Bronchial epithelial cell (primary cell): ENCODE results near the gene KIF22. TPM values are rescaled to one million over a fixed set of nuclear protein-coding genes. Genes with fewer than 3 reads are reported as not detected.

Experiments used
- DNase-seq: peaks from one replicate; pipeline ENCODE4 v3.0.0-alpha.2; 2010; ENCODE audit warnings: low read depth
- FAIRE-seq: peaks from 2 replicates; lab custom pipeline; 2011; peaks lifted over from hg19 to GRCh38; lab: Jason Lieb, UNC
- H3K27me3 ChIP-seq: 2 replicates; pipeline ENCODE4 v1.5.1; 2011; ENCODE audit warnings: low read length; ENCODE audit not compliant: control insufficient read depth, insufficient read depth
- H3K36me3 ChIP-seq: 2 replicates; pipeline ENCODE4 v1.5.1; 2011; ENCODE audit warnings: low read length; ENCODE audit not compliant: control insufficient read depth, insufficient read depth
- H3K4me3 ChIP-seq: 2 replicates; pipeline ENCODE4 v1.5.1; 2011; ENCODE audit warnings: mild to moderate bottlenecking, low read depth, low read length, control low read depth
- CTCF ChIP-seq: IDR thresholded peaks from 2 replicates; pipeline ENCODE4 v1.5.1; 2011; ENCODE audit warnings: mild to moderate bottlenecking, moderate library complexity, low read length, control low read depth, inconsistent platforms; ENCODE audit not compliant: insufficient read depth, severe bottlenecking
- total RNA-seq: library from RNA; depleted of rRNA; stranded (reverse); fragments of >200 nt; gene quantifications from 2 replicates; pipeline ENCODE4 v1.2.1, GENCODE V29; 2014

The KIF22 gene
- total RNA-seq, 1 donor from 2014 or later: 11.3 TPM

- no peak for TF ChIP-seq CTCF
- FAIRE-seq (no peak), DNase-seq (no peak)
- H3K4me3 ChIP-seq: no peak overlapping the region
- H3K27me3 ChIP-seq: no peaks in the 10 kb centered on the region
- H3K36me3 ChIP-seq: peaks cover 40% of the 10 kb centered on the region
Observed at GRCh38 chr16:29834079-29834478, 43.5 kb downstream of the KIF22 start.

GRCh38 chr16:29835926-29836325, 45.4 kb downstream of the KIF22 start:
- no peaks in the 10 kb centered on the region for H3K27me3 ChIP-seq
- FAIRE-seq (no peak), DNase-seq (no peak)
- TF ChIP-seq CTCF: no peak
- H3K4me3 ChIP-seq: no peak overlapping the region
- peaks cover 41% of the 10 kb centered on the region for H3K36me3 ChIP-seq

GRCh38 chr16:29836623-29837022, 46.1 kb downstream of the KIF22 start:
- TF ChIP-seq CTCF: no peak
- FAIRE-seq: no peak
- Histone ChIP-seq H3K36me3 (peaks cover 42% of the 10 kb centered on the region), H3K4me3 (no peak overlapping the region), H3K27me3 (no peaks in the 10 kb centered on the region)
- DNase-seq: no peak

- peaks cover 45% of the 10 kb centered on the region for H3K36me3 ChIP-seq
- FAIRE-seq (no peak), DNase-seq (no peak)
- H3K4me3 ChIP-seq: no peak overlapping the region
- H3K27me3 ChIP-seq: no peaks in the 10 kb centered on the region
- TF ChIP-seq CTCF: no peak
Observed at GRCh38 chr16:29837841-29838240, 47.3 kb downstream of the KIF22 start.

- TF ChIP-seq CTCF: no peak
- Histone ChIP-seq H3K4me3 (no peak overlapping the region), H3K27me3 (no peaks in the 10 kb centered on the region), H3K36me3 (peaks cover 38% of the 10 kb centered on the region)
- DNase-seq (no peak), FAIRE-seq (no peak)
Observed at GRCh38 chr16:29839822-29840221, 49.3 kb downstream of the KIF22 start.

- H3K36me3 ChIP-seq: peaks cover 36% of the 10 kb centered on the region
- no peaks in the 10 kb centered on the region for H3K27me3 ChIP-seq
- no peak for DNase-seq
- no peak for TF ChIP-seq CTCF
- H3K4me3 ChIP-seq: no peak overlapping the region
- no peak for FAIRE-seq
Observed at GRCh38 chr16:29840240-29840639, 49.7 kb downstream of the KIF22 start.
